ENCODE results near the gene CHCHD2.

DNA sequence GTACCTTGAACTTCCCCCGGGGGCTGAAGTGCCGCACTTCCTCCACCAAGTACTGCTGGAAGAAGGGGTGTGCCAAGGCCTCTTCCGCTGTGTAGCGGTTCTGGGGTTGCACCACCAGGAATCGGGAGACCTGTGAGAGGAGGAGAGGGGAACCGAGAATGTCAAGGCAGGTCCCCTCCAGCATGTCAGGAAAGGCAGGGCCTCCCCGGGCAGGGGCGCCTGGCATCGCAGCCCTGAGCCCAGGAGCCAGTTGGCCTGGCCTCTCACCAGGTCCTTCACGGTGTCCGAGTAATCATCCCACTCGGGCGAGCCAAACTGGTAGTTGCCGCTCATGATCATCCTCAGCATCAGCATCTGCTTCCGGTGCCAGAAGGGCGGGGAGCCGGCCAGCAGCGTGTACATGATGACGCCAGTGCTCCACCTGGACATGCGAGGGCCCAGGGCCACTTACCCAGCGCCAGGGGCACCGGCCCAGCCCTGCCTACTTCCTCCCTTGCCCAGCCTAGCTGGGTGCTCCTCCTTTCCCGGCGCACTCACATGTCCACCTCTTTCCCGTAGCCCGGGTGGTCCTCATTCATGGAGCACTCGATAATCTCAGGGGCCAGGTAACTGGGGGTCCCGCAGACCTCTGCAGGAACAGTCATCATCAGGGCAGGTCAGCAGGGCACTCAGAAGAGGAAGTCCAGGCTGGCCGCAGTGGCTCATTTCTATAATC lies 24.5 kb downstream of the CHCHD2 start:
- no peak for TF ChIP-seq CTCF (IDR thresholded peaks at IDR 0.05)
- TF ChIP-seq POLR2A (IDR thresholded peaks at IDR 0.05) = no peak

All from gastroesophageal sphincter (tissue), 3 donors.